HG02588 (cell line): ENCODE results near the gene NAA25.
"Not testable (repeated sequence)": the region's sequence is repeated elsewhere in the genome, so short reads cannot be mapped to it uniquely, and the experiment has no call there.

Source experiments
- ATAC-seq: cut with Tn5 transposase; IDR thresholded peaks from one replicate; pipeline ENCODE4 v1.9.1; 2021; ENCODE audit warnings: mild to moderate bottlenecking, moderate library complexity; ENCODE audit not compliant: unreplicated experiment

NAA25 gene

GRCh38 chr12:112010415-112011344 is 97.9 kb downstream of the NAA25 start:
- ATAC-seq, result no peak

GRCh38 chr12:112009596-112009995 is 99.0 kb downstream of the NAA25 start:
- not testable (repeated sequence) for ATAC-seq

GRCh38 chr12:112008918-112009317 is 99.7 kb downstream of the NAA25 start:
- ATAC-seq, result no peak

GRCh38 chr12:112007945-112008344 is 100.6 kb downstream of the NAA25 start:
- ATAC-seq, result no peak

GRCh38 chr12:112005419-112006395 is 102.9 kb downstream of the NAA25 start:
- no peak for ATAC-seq

- no peak for ATAC-seq
These were observed 104.5 kb downstream of the NAA25 start for GRCh38 chr12:112004041-112004440.

GRCh38 chr12:112001576-112001975 is 107.0 kb downstream of the NAA25 start:
- ATAC-seq, result no peak

- no peak for ATAC-seq
These were observed 107.8 kb downstream of the NAA25 start for GRCh38 chr12:112000820-112001219.

- not testable (repeated sequence) for ATAC-seq
These were observed 109.5 kb downstream of the NAA25 start for GRCh38 chr12:111999129-111999528.

- no peak for ATAC-seq
These were observed 110.6 kb downstream of the NAA25 start for GRCh38 chr12:111998015-111998414.

- no peak for ATAC-seq
These were observed 111.3 kb downstream of the NAA25 start for GRCh38 chr12:111997300-111997699.

- no peak for ATAC-seq
These were observed 112.7 kb downstream of the NAA25 start for GRCh38 chr12:111995782-111996480.

GRCh38 chr12:111994211-111995111 is 114.1 kb downstream of the NAA25 start:
- not testable (repeated sequence) for ATAC-seq

GRCh38 chr12:111993292-111994150 is 115.1 kb downstream of the NAA25 start:
- no peak for ATAC-seq

GRCh38 chr12:111992464-111992863 is 116.1 kb downstream of the NAA25 start:
- ATAC-seq, result no peak

GRCh38 chr12:111991946-111992345 is 116.6 kb downstream of the NAA25 start:
- ATAC-seq, result no peak

- ATAC-seq, result no peak
These were observed 117.0 kb downstream of the NAA25 start for GRCh38 chr12:111991535-111991934.

- ATAC-seq, result no peak
These were observed 123.8 kb downstream of the NAA25 start for GRCh38 chr12:111984820-111985219.

- ATAC-seq, result no peak
These were observed 126.6 kb downstream of the NAA25 start for GRCh38 chr12:111981987-111982386.
